ENCODE measurements around the gene PPP1R12B.

PPP1R12B gene

GRCh38 chr1:202642212-202642611 lies 293.7 kb downstream of the PPP1R12B start:
- no peak for TF ChIP-seq CTCF (IDR thresholded peaks at IDR 0.05; ENCODE audit: low read depth, low read length)
- peak overlapping the region; percentile 31; the same call in 1 of the 2 replicates for H3K4me3 ChIP-seq (ENCODE audit: low read depth, low read length)
